Smooth muscle cell (in vitro differentiated cells): ENCODE data around the gene CEP72. TPM values are rescaled to one million over a fixed set of nuclear protein-coding genes. Genes with fewer than 3 reads are reported as not detected.

Experiments used
- DNase-seq: peaks from one replicate; lab custom pipeline; 2025; ENCODE audit not compliant: unreplicated experiment; lab: John Stamatoyannopoulos, UW
- H2AFZ ChIP-seq: fragments of 200-600 bp; sonication (generic); 2 replicates; pipeline ENCODE4 v1.6.0; 2016; ENCODE audit warnings: antibody characterized with exemption, low read depth, mild to moderate bottlenecking
- H3F3A ChIP-seq: fragments of 200-600 bp; sonication (generic); 2 replicates; pipeline ENCODE4 v1.6.0; 2017; ENCODE audit warnings: antibody characterized with exemption, low read depth
- H3K27ac ChIP-seq: fragments of 200-600 bp; sonication (generic); 2 replicates; pipeline ENCODE4 v1.5.1; 2016; ENCODE audit warnings: low read depth, mild to moderate bottlenecking
- H3K27me3 ChIP-seq: fragments of 200-600 bp; sonication (generic); 2 replicates; pipeline ENCODE4 v1.6.1; 2016; ENCODE audit warnings: low read depth, mild to moderate bottlenecking
- H3K36me3 ChIP-seq: fragments of 200-600 bp; sonication (generic); 2 replicates; pipeline ENCODE4 v1.5.1; 2016; ENCODE audit warnings: low read depth
- H3K4me1 ChIP-seq: fragments of 200-600 bp; sonication (generic); 2 replicates; pipeline ENCODE4 v1.5.1; 2016; ENCODE audit warnings: low read depth
- H3K4me2 ChIP-seq: fragments of 200-600 bp; sonication (generic); 2 replicates; pipeline ENCODE4 v1.6.0; 2016; ENCODE audit warnings: mild to moderate bottlenecking
- H3K4me3 ChIP-seq: fragments of 200-600 bp; sonication (generic); 2 replicates; pipeline ENCODE4 v1.5.1; 2016; ENCODE audit warnings: mild to moderate bottlenecking
- H3K79me2 ChIP-seq: fragments of 200-600 bp; sonication (generic); 2 replicates; pipeline ENCODE4 v1.6.0; 2016; ENCODE audit warnings: low read depth, mild to moderate bottlenecking
- H3K9ac ChIP-seq: fragments of 200-600 bp; sonication (generic); 2 replicates; pipeline ENCODE4 v1.6.0; 2016; ENCODE audit warnings: low read depth
- H3K9me3 ChIP-seq: fragments of 200-600 bp; sonication (generic); replicated peaks from 2 replicates; pipeline ENCODE4 v1.5.1; 2016; ENCODE audit warnings: low read depth
- H4K20me1 ChIP-seq: fragments of 200-600 bp; sonication (generic); 2 replicates; pipeline ENCODE4 v1.6.0; 2016; ENCODE audit warnings: low read depth
- WGBS: methylation state at CpG from one replicate; pipeline ENCODE4 v1.1.7; 2016; ENCODE audit warnings: low lambda C conversion rate; 5-methylcytosine and 5-hydroxymethylcytosine counted together
- polyA plus RNA-seq: library from polyadenylated mRNA; unstranded; fragments of >200 nt; fragmentation: Nextera tagmentation; extraction: Ambion mirVana; gene quantifications from 2 replicates; pipeline ENCODE4 v1.2.1, GENCODE V29; 2016
- total RNA-seq: library from RNA; depleted of rRNA; stranded (reverse); fragments of >200 nt; gene quantifications from 2 replicates; pipeline ENCODE4 v1.2.3, GENCODE V29; 2014
- TF ChIP-seq, protein P1 (sequence below): fragments of 200-600 bp; sonication (generic); IDR thresholded peaks from 2 replicates; pipeline ENCODE4 v1.5.1; 2017; ENCODE audit warnings: borderline replicate concordance, mild to moderate bottlenecking, antibody characterized with exemption; ENCODE audit not compliant: insufficient read depth, poor library complexity, severe bottlenecking

The CEP72 gene
- total and polyA plus RNA-seq, 2 experiments from 2014 or later = 2.7 to 4.0 TPM

DNA sequence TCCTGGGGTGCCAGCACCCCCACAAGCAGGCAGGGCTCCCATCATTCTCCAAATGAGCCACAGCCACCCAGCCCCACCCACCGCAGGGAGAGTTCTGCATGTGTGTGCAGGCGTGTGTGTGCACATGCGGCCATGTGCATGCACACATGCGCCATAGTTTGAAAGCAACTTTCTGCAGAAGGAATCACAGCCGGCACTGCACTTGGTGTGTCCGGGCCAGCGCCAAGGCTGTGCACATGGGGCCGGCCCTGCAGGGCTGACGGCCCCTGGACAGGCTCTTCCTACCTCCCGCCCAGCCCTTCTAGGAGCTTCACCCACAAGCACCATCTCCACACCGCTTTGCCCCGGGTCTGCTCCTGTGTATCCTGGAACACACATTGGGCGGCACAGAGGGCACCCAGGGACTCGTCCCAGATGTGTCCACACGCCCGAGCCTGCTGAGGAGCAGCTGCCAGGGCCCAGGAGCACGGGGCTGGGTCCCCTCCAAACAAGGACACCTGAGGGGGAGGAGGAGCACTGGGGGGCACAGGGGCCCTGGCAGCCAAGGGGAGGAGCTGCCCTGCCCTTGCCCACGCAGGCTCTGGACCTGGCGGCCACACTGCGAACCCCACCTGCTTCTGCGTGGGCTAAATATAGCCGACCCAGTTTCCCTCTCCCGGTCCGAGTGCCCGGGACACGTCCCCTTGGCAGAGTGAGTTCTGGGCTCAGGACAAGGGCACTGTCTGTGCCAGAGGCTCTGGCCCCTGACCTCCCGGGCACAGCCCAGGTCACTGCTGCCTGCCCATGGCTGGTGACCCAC, 61.9 kb downstream of the CEP72 start:
- no peak for DNase-seq
- H3K27ac ChIP-seq = no peak overlapping the region
- H3K36me3 ChIP-seq = no peaks in the 10 kb centered on the region
- H4K20me1 ChIP-seq = no peaks in the 10 kb centered on the region
- H2AFZ ChIP-seq = no peak overlapping the region
- H3K4me2 ChIP-seq = no peak overlapping the region
- H3F3A ChIP-seq = no peaks in the 10 kb centered on the region
- H3K4me1 ChIP-seq = peaks cover 3% of the 10 kb centered on the region
- no peak overlapping the region for H3K4me3 ChIP-seq
- H3K9ac ChIP-seq = no peak overlapping the region
- H3K79me2 ChIP-seq = no peaks in the 10 kb centered on the region
- TF ChIP-seq, protein P1, sequence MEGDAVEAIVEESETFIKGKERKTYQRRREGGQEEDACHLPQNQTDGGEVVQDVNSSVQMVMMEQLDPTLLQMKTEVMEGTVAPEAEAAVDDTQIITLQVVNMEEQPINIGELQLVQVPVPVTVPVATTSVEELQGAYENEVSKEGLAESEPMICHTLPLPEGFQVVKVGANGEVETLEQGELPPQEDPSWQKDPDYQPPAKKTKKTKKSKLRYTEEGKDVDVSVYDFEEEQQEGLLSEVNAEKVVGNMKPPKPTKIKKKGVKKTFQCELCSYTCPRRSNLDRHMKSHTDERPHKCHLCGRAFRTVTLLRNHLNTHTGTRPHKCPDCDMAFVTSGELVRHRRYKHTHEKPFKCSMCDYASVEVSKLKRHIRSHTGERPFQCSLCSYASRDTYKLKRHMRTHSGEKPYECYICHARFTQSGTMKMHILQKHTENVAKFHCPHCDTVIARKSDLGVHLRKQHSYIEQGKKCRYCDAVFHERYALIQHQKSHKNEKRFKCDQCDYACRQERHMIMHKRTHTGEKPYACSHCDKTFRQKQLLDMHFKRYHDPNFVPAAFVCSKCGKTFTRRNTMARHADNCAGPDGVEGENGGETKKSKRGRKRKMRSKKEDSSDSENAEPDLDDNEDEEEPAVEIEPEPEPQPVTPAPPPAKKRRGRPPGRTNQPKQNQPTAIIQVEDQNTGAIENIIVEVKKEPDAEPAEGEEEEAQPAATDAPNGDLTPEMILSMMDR = no peak
- 89% methylated on average over 27 of the region's 27 CpGs for WGBS
- H3K9me3 ChIP-seq = no peaks in the 10 kb centered on the region
- H3K27me3 ChIP-seq = no peaks in the 10 kb centered on the region

DNA sequence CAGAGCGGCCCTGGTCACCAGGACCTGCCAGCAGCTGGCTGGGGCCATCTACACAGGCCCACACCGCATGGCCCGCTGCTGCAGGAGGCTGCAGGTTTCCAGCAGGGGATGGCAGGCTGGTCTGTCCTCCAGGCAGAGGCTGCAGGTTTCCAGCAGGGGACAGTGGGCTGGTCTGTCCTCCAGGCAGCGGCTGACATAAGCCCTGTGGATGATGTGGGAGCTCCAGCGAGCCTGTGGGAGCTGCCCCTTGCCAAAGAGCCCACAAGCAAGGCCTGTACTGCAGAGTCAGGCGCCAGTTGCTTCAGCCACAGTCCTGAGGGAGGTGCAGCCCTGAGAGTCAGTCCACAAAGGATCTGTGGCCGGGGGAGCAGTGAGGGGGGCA, 62.5 kb downstream of the CEP72 start:
- H3K9ac ChIP-seq = no peak overlapping the region
- no peaks in the 10 kb centered on the region for H4K20me1 ChIP-seq
- H3K27me3 ChIP-seq = no peaks in the 10 kb centered on the region
- TF ChIP-seq, protein P1 = no peak
- WGBS = 92% methylated on average over 7 of the region's 7 CpGs
- no peaks in the 10 kb centered on the region for H3F3A ChIP-seq
- no peak overlapping the region for H3K27ac ChIP-seq
- H3K4me2 ChIP-seq = no peak overlapping the region
- no peaks in the 10 kb centered on the region for H3K79me2 ChIP-seq
- H3K4me1 ChIP-seq = peaks cover 3% of the 10 kb centered on the region
- no peak overlapping the region for H2AFZ ChIP-seq
- no peaks in the 10 kb centered on the region for H3K9me3 ChIP-seq
- H3K36me3 ChIP-seq = no peaks in the 10 kb centered on the region
- H3K4me3 ChIP-seq = no peak overlapping the region
- DNase-seq = no peak

DNA sequence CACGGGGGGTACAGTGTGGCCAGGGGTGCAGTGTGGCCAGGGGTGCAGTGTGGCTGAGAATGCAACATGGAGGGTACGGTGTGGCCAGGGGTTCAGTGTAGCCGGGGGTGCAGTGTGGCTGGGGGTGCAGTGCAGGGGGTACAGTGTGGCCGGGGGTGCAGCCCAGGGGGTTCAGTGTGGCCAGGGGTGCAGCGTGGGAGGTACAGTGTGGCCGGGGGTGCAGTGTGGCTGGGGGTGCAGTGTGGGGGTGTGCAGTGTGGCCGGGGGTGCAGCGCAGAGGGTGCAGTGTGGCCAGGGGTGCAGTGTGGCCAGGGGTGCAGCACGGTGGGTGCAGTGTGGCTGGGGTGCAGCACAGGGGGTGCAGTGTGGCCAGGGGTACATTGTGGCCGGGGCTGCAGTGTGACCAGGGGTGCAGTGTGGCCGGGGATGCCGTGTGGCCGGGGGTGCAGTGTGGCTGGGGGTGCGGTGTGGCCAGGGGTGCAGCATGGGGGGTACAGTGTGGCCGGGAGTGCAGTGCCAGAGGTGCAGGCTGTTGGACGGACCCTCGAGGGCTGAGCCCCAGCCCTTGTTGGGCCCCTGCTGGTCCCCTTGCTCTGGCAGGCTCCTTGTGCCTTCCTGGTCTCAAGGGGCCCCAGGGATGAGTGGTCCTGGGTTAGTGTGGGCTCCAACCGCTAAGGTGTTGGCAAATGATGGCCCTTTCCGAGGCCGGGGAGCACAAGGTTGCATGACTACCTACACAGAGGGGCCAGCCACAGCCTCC, 63.2 kb downstream of the CEP72 start:
- 84% methylated on average over 6 of the region's 20 CpGs for WGBS

More for the DNA sequence above, 63.2 kb downstream of the CEP72 start:
- DNase-seq = no peak
- Histone ChIP-seq H3K4me1 (peaks cover 3% of the 10 kb centered on the region), H4K20me1 (no peaks in the 10 kb centered on the region), H3K79me2 (no peaks in the 10 kb centered on the region), H3K4me3 (no peak overlapping the region), H3F3A (no peaks in the 10 kb centered on the region), H3K27ac (no peak overlapping the region), H3K27me3 (no peaks in the 10 kb centered on the region), H3K4me2 (no peak overlapping the region), H3K9me3 (no peaks in the 10 kb centered on the region), H2AFZ (no peak overlapping the region), H3K36me3 (no peaks in the 10 kb centered on the region), H3K9ac (no peak overlapping the region)
- TF ChIP-seq, protein P1 = no peak
